Measurements from ENCODE around the gene MPDU1. TPM values are rescaled to one million over a fixed set of nuclear protein-coding genes. Genes with fewer than 3 reads are reported as not detected.

MPDU1 gene
- total RNA-seq (2021): 55.3 to 57.7 TPM (median 57.0 TPM) in 3 replicates
- Bru-seq, nascent RNA: percentile 71 among the genes with signal in this experiment
- long read RNA-seq, experiment 1, transcript MPDU1-201 (7 exons, 1,601 nt): major isoform, 139 of 162 reads
- long read RNA-seq, experiment 1, partial matches to known transcripts: 3 of 162 reads
- long read RNA-seq, experiment 1, other reads (novel, unspliced or antisense): 13 of 162 reads
- long read RNA-seq, experiment 2, transcript MPDU1-201 (7 exons, 1,601 nt): major isoform, 69 of 115 reads
- long read RNA-seq, experiment 2, partial matches to known transcripts: 31 of 115 reads
- long read RNA-seq, experiment 2, other reads (novel, unspliced or antisense): 6 of 115 reads
- long read RNA-seq, experiment 3, transcript MPDU1-207 (7 exons, 1,020 nt): minor isoform, 8 of 430 reads
- long read RNA-seq, experiment 3, transcript MPDU1-210 (6 exons, 1,523 nt): minor isoform, 26 of 430 reads
- long read RNA-seq, experiment 3, transcript MPDU1-201 (7 exons, 1,601 nt): major isoform, 348 of 430 reads
- long read RNA-seq, experiment 3, transcript MPDU1-220 (7 exons, 714 nt): minor isoform, 9 of 430 reads
- long read RNA-seq, experiment 3, partial matches to known transcripts: 1 of 430 reads
- long read RNA-seq, experiment 3, other reads (novel, unspliced or antisense): 28 of 430 reads

- H3K36me3 Mint-ChIP-seq: peaks cover 19% of the 10 kb centered on the region
- DNase-seq (ENCODE audit: low spot score) (peak; percentile 96), ATAC-seq (peak; percentile 26)
- ChIA-PET POLR2A (interaction anchor here (0.6 to 2.8 kb wide), 16 partner anchors 8 to 274 kb away, joined by 3 to 26 read pairs (median 6); partner anchors contain the start of genes FXR2, NEURL4, POLR2A and SAT2), CTCF (interaction anchor here (0.6 to 1.8 kb wide), 10 partner anchors 23 to 537 kb away, joined by 3 to 10 read pairs (median 4); partner anchors contain the start of genes DNAH2, FXR2, TP53 and WRAP53)
- H3K9me3 Mint-ChIP-seq: no peaks in the 10 kb centered on the region
- peak within 1 kb of the TSS; percentile 100 for H3K27ac Mint-ChIP-seq
- peaks cover 48% of the 10 kb centered on the region for H3K4me1 Mint-ChIP-seq
- peak within 1 kb of the TSS; percentile 97 for H3K4me3 Mint-ChIP-seq
- no peaks in the 10 kb centered on the region for H3K27me3 Mint-ChIP-seq (ENCODE audit: low read depth)
- TF ChIP-seq ATF1 (CRISPR knock-in tag; IDR thresholded peaks at IDR 0.05) (no peak), PRRX2 (CRISPR knock-in tag; IDR thresholded peaks at IDR 0.05) (no peak), ZNF396 (CRISPR knock-in tag; IDR thresholded peaks at IDR 0.05; ENCODE audit: borderline replicate concordance) (no peak), ZNF317 (CRISPR knock-in tag; IDR thresholded peaks at IDR 0.05; ENCODE audit: borderline replicate concordance, low read depth) (no peak), ESRRA (CRISPR knock-in tag; IDR thresholded peaks at IDR 0.05; ENCODE audit: borderline replicate concordance) (no peak), EMX1 (CRISPR knock-in tag; IDR thresholded peaks at IDR 0.05) (no peak; the same call in 1 of the 2 replicates), MYBL2 (CRISPR knock-in tag; IDR thresholded peaks at IDR 0.05) (no peak), FOXP1 (CRISPR knock-in tag; IDR thresholded peaks at IDR 0.05; ENCODE audit: borderline replicate concordance) (peak; percentile 49; the same call in 1 of the 2 replicates), ZNF425 (CRISPR knock-in tag; conservative IDR thresholded peaks at IDR 0.05) (no peak), NFATC4 (CRISPR knock-in tag; IDR thresholded peaks at IDR 0.05) (no peak), RORB (CRISPR knock-in tag; IDR thresholded peaks at IDR 0.05) (no peak), ERG (CRISPR knock-in tag; IDR thresholded peaks at IDR 0.05) (no peak), STAT6 (CRISPR knock-in tag; conservative IDR thresholded peaks at IDR 0.05; ENCODE audit: low read depth) (no peak), ZNF219 (CRISPR knock-in tag; IDR thresholded peaks at IDR 0.05; ENCODE audit: borderline replicate concordance) (no peak)
- TF ChIP-seq, protein P1, sequence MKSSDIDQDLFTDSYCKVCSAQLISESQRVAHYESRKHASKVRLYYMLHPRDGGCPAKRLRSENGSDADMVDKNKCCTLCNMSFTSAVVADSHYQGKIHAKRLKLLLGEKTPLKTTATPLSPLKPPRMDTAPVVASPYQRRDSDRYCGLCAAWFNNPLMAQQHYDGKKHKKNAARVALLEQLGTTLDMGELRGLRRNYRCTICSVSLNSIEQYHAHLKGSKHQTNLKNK (CRISPR knock-in tag; IDR thresholded peaks at IDR 0.05): 0 out of 2 replicates have a peak, but pooled peaks have one; percentile 46
- TF ChIP-seq, protein P2, sequence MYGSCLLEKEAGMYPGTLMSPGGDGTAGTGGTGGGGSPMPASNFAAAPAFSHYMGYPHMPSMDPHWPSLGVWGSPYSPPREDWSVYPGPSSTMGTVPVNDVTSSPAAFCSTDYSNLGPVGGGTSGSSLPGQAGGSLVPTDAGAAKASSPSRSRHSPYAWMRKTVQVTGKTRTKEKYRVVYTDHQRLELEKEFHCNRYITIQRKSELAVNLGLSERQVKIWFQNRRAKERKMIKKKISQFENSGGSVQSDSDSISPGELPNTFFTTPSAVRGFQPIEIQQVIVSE (CRISPR knock-in tag; IDR thresholded peaks at IDR 0.05; ENCODE audit: borderline replicate concordance): no peak
- TF ChIP-seq, protein P3, sequence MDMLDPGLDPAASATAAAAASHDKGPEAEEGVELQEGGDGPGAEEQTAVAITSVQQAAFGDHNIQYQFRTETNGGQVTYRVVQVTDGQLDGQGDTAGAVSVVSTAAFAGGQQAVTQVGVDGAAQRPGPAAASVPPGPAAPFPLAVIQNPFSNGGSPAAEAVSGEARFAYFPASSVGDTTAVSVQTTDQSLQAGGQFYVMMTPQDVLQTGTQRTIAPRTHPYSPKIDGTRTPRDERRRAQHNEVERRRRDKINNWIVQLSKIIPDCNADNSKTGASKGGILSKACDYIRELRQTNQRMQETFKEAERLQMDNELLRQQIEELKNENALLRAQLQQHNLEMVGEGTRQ (CRISPR knock-in tag; IDR thresholded peaks at IDR 0.05): peak; percentile 28; the same call in 1 of the 2 replicates
- TF ChIP-seq, protein P4, sequence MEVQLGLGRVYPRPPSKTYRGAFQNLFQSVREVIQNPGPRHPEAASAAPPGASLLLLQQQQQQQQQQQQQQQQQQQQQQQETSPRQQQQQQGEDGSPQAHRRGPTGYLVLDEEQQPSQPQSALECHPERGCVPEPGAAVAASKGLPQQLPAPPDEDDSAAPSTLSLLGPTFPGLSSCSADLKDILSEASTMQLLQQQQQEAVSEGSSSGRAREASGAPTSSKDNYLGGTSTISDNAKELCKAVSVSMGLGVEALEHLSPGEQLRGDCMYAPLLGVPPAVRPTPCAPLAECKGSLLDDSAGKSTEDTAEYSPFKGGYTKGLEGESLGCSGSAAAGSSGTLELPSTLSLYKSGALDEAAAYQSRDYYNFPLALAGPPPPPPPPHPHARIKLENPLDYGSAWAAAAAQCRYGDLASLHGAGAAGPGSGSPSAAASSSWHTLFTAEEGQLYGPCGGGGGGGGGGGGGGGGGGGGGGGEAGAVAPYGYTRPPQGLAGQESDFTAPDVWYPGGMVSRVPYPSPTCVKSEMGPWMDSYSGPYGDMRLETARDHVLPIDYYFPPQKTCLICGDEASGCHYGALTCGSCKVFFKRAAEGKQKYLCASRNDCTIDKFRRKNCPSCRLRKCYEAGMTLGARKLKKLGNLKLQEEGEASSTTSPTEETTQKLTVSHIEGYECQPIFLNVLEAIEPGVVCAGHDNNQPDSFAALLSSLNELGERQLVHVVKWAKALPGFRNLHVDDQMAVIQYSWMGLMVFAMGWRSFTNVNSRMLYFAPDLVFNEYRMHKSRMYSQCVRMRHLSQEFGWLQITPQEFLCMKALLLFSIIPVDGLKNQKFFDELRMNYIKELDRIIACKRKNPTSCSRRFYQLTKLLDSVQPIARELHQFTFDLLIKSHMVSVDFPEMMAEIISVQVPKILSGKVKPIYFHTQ (CRISPR knock-in tag; IDR thresholded peaks at IDR 0.05): no peak
Measured at GRCh38 chr17:7583253-7584109, at the start of gene MPDU1. Gene MPDU1, plus strand, starts transcription at chr17:7583852. Its CDS starts 11 bp downstream, at chr17:7583863.
